Psoas muscle (tissue), 8 donors: ENCODE data around the gene PRPF38B. TPM values are rescaled to one million over a fixed set of nuclear protein-coding genes. Genes with fewer than 3 reads are reported as not detected.

Experiments used
- ATAC-seq, 4 donors: fragments of 200-7000 bp; cut with Tn5 transposase; one replicate each; pipeline ENCODE4 v1.9.1; 2020; ENCODE audit warnings: moderate library complexity in 3 of 4, mild to moderate bottlenecking in 2 of 4
- DNase-seq, 2 donors: peaks; one replicate each; pipeline ENCODE4 v3.0.0-alpha.2; 2020
- H3K27ac ChIP-seq: fragments of 200-600 bp; one replicate; pipeline ENCODE4 v1.8.0; 2022
- H3K27me3 ChIP-seq, 3 donors: fragments of 200-600 bp in 1 of 3; one replicate each; pipeline versions ENCODE4 v1.6.1 to v1.8.0; 2013 to 2022; ENCODE audit warnings: low read length in 2 of 3, mild to moderate bottlenecking in 2 of 3, moderate library complexity in 1 of 3; ENCODE audit not compliant: insufficient read depth in 3 of 3
- H3K36me3 ChIP-seq, 2 donors: fragments of 200-600 bp in 1 of 2; one replicate each; pipeline versions ENCODE4 v1.6.1 to v1.8.0; 2013 to 2022; ENCODE audit warnings: low read depth in 1 of 2, mild to moderate bottlenecking in 1 of 2, moderate library complexity in 1 of 2; ENCODE audit not compliant: insufficient read depth in 1 of 2
- H3K4me1 ChIP-seq: fragments of 200-600 bp; one replicate; pipeline ENCODE4 v1.8.0; 2022
- H3K4me3 ChIP-seq: fragments of 200-600 bp; one replicate; pipeline ENCODE4 v1.8.0; 2022; ENCODE audit warnings: mild to moderate bottlenecking
- H3K9me3 ChIP-seq: fragments of 200-600 bp; one replicate; pipeline ENCODE4 v1.8.0; 2022
- CTCF ChIP-seq: fragments of 200-600 bp; IDR thresholded peaks from one replicate; pipeline ENCODE4 v1.8.0; 2022; ENCODE audit warnings: antibody characterized with exemption
- WGBS, 3 donors: extraction: QIAGEN DNeasy Blood & Tissue Kit; methylation state at CpG; one replicate each; pipeline versions ENCODE4 v1.1.6 to v1.1.7; 2013; 5-methylcytosine and 5-hydroxymethylcytosine counted together
- intact Hi-C, 2 donors: fragments of 100-400 bp; cut with DNase I; formaldehyde crosslinking; loops; one replicate each; pipeline versions ENCODE4 v1.11.0 to v1.14.2; 2022
- polyA plus RNA-seq, 3 donors: library from polyadenylated mRNA; stranded (reverse); fragments of 200-250 nt; gene quantifications; one replicate each; pipeline ENCODE4 v1.2.3, GENCODE V29; 2013
- total RNA-seq, 4 donors: library from RNA; stranded (reverse); fragmentation: NEBNext Ultra II Directional in 2 of 4; extraction: Animal tissue kit (Norgen Biotek cat#: 25700) in 2 of 4; gene quantifications; one replicate each; pipeline versions ENCODE4 v1.2.1 to v1.2.4, GENCODE V29; 2021 to 2023
- donor health status: healthy with polysubstance abuse.
- donor health status: DM: no; HTN: no; CAD: no; lungs with moderate emphysema.
- donor health status: Bipolar disorder and iron deficiency.
- donor health status: healthy.
- donor health status: DM: yes; HTN: yes; CAD: no.
- donor health status: DM: no; HTN: no; CAD: no.
- donor health status: DM: no; HTN: no; CAD: no.
- donor health status: DM: yes; HTN: yes; CAD: no.

The PRPF38B gene
- total and polyA plus RNA-seq, 7 donors: 13.3 to 28.9 (median 18.8) TPM

- peak within 1 kb of the TSS; percentile 96 for H3K27ac ChIP-seq
- intact Hi-C loops: loop anchor here in 1 of 2 donors (5.0 kb wide), 1 partner anchor 54 kb away; the partner anchor contains the start of gene PRPF38B
These were observed 54.5 kb downstream of the PRPF38B start, which contains the start of gene STXBP3 for GRCh38 chr1:108746382-108747170. Gene STXBP3, plus strand, starts transcription at chr1:108746674. Its CDS starts 64 bp downstream, at chr1:108746738.

GRCh38 chr1:108747171-108747850 lies 55.2 kb downstream of the PRPF38B start:
- Histone ChIP-seq H3K27me3 (no peaks in the 10 kb centered on the region), H3K36me3 (peaks cover 0 to 13% of the 10 kb centered on the region in 2 donors), H3K4me3 (peak overlapping the region; percentile 86), H3K4me1 (peaks cover 4% of the 10 kb centered on the region), H3K9me3 (no peaks in the 10 kb centered on the region), H3K27ac (peak overlapping the region; percentile 96)
- peak; percentile 75 to 87 for DNase-seq
- intact Hi-C loops: loop anchor here in 1 of 2 donors (5.0 kb wide), 1 partner anchor 55 kb away; the partner anchor contains the start of gene PRPF38B
- TF ChIP-seq CTCF: no peak
- ATAC-seq: peak; percentile 74 to 77 (median 76)
- WGBS, 3 donors: 0 to 1% (median 0%) methylated on average over 15 of the region's 15 CpGs

More at GRCh38 chr1:108746382-108747170, 54.5 kb downstream of the PRPF38B start, which contains the start of gene STXBP3:
- DNase-seq (peak; percentile 99 to 100), ATAC-seq (peak; percentile 96 to 97 (median 97))
- peaks cover 0 to 10% of the 10 kb centered on the region in 2 donors for H3K36me3 ChIP-seq
- WGBS, 3 donors: 0 to 1% (median 0%) methylated on average over 58 to 75 of the region's 75 CpGs
- TF ChIP-seq CTCF: peak; percentile 91
- H3K4me1 ChIP-seq: peaks cover 4% of the 10 kb centered on the region
- no peaks in the 10 kb centered on the region for H3K9me3 ChIP-seq
- peak within 1 kb of the TSS; percentile 86 for H3K4me3 ChIP-seq
- no peaks in the 10 kb centered on the region for H3K27me3 ChIP-seq

GRCh38 chr1:108747898-108748297 lies 55.8 kb downstream of the PRPF38B start:
- no peak for DNase-seq
- ATAC-seq: no peak
- Histone ChIP-seq H3K4me3 (peak overlapping the region; percentile 86), H3K4me1 (peaks cover 4% of the 10 kb centered on the region), H3K27ac (peak overlapping the region; percentile 96), H3K27me3 (no peaks in the 10 kb centered on the region), H3K36me3 (peaks cover 0 to 19% of the 10 kb centered on the region in 2 donors), H3K9me3 (no peaks in the 10 kb centered on the region)
- 83 to 91% (median 89%) methylated on average over 3 of the region's 3 CpGs for WGBS, 3 donors
- intact Hi-C loops: loop anchor here in 1 of 2 donors (5.0 kb wide), 1 partner anchor 56 kb away; the partner anchor contains the start of gene PRPF38B
- TF ChIP-seq CTCF: no peak

GRCh38 chr1:108749081-108749480 lies 57.0 kb downstream of the PRPF38B start:
- ATAC-seq (no peak), DNase-seq (no peak)
- peaks cover 0 to 31% of the 10 kb centered on the region in 2 donors for H3K36me3 ChIP-seq
- no peak overlapping the region for H3K27ac ChIP-seq
- no peaks in the 10 kb centered on the region for H3K27me3 ChIP-seq
- intact Hi-C loops: loop anchor here in 1 of 2 donors (5.0 kb wide), 1 partner anchor 57 kb away; the partner anchor contains the start of gene PRPF38B
- peaks cover 4% of the 10 kb centered on the region for H3K4me1 ChIP-seq
- H3K4me3 ChIP-seq: no peak overlapping the region
- TF ChIP-seq CTCF: no peak
- no peaks in the 10 kb centered on the region for H3K9me3 ChIP-seq
- 89 to 94% (median 90%) methylated on average over 4 of the region's 4 CpGs for WGBS, 3 donors
